A549 (cell line): ENCODE measurements around the gene TMEM121.

Source experiments
- BHLHE40 ChIP-seq: IDR thresholded peaks from 2 replicates; pipeline ENCODE4 v1.6.1; 2012; ENCODE audit warnings: low read depth, low read length, inconsistent platforms
- KDM1A ChIP-seq: fragments of 200-600 bp; sonication (generic); IDR thresholded peaks from 2 replicates; pipeline ENCODE4 v1.6.1; 2016; ENCODE audit warnings: low read depth, mild to moderate bottlenecking
- RARB ChIP-seq: fragments of 250-450 bp; sonication (Bioruptor Pico); IDR thresholded peaks from 2 replicates; pipeline ENCODE4 v1.8.0; 2021; ENCODE audit warnings: mild to moderate bottlenecking, moderate library complexity
- RCOR1 ChIP-seq: fragments of 150-350 bp; IDR thresholded peaks from 2 replicates; pipeline ENCODE4 v1.6.1; 2014; ENCODE audit warnings: antibody characterized with exemption, low read length, low read depth
- SREBF2 ChIP-seq: fragments of 450-650 bp; IDR thresholded peaks from 2 replicates; pipeline ENCODE4 v1.6.1; 2014; ENCODE audit warnings: mild to moderate bottlenecking, moderate library complexity
- TP53 ChIP-seq: fragments of 250-450 bp; sonication (Bioruptor Pico); IDR thresholded peaks from 2 replicates; pipeline ENCODE4 v1.5.0; 2021; ENCODE audit warnings: mild to moderate bottlenecking, moderate library complexity
- TF ChIP-seq, protein P1 (sequence below): fragments of >200 bp; sonication (Bioruptor Twin); formaldehyde crosslinking; IDR thresholded peaks from 3 replicates; pipeline ENCODE4 v1.5.1; 2016
- TF ChIP-seq, protein P2 (sequence below): IDR thresholded peaks from 2 replicates; pipeline ENCODE4 v1.6.1; 2012

DNA sequence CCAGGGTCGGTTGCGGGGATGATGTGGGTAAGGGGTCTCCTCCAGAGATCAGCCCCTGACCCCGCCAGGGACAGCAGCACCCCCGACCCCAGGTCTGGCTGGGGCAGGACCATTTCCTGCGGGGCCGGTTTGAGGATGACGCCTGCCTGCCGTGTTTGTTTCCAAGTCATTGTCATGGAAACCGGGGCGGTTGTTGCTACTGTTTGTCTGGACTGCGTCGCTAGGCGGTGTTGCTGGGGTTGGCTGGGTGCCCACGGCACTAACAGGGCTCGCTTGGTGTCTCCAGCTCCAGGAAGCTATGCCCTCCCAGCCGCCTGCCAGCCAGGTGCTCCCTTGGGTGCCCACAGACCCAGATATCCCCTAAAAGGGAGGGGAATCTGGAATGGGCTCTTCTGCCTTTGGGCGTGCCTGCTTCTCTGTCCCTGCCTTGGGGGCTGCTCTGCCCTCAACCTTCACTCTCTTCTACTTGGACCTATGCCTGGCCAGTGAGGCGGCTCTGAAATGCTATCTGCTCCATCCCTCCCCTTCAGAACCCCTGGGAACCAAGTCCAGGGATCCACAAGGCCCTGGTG is 44.4 kb upstream of the TMEM121 start:
- TF ChIP-seq, protein P1, sequence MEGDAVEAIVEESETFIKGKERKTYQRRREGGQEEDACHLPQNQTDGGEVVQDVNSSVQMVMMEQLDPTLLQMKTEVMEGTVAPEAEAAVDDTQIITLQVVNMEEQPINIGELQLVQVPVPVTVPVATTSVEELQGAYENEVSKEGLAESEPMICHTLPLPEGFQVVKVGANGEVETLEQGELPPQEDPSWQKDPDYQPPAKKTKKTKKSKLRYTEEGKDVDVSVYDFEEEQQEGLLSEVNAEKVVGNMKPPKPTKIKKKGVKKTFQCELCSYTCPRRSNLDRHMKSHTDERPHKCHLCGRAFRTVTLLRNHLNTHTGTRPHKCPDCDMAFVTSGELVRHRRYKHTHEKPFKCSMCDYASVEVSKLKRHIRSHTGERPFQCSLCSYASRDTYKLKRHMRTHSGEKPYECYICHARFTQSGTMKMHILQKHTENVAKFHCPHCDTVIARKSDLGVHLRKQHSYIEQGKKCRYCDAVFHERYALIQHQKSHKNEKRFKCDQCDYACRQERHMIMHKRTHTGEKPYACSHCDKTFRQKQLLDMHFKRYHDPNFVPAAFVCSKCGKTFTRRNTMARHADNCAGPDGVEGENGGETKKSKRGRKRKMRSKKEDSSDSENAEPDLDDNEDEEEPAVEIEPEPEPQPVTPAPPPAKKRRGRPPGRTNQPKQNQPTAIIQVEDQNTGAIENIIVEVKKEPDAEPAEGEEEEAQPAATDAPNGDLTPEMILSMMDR = no peak; the same call in 2 of the 3 replicates
- no peak for TF ChIP-seq RARB (CRISPR knock-in tag)
- no peak for TF ChIP-seq RCOR1
- no peak for TF ChIP-seq TP53 (CRISPR knock-in tag)
- TF ChIP-seq KDM1A = no peak
- TF ChIP-seq, protein P2, sequence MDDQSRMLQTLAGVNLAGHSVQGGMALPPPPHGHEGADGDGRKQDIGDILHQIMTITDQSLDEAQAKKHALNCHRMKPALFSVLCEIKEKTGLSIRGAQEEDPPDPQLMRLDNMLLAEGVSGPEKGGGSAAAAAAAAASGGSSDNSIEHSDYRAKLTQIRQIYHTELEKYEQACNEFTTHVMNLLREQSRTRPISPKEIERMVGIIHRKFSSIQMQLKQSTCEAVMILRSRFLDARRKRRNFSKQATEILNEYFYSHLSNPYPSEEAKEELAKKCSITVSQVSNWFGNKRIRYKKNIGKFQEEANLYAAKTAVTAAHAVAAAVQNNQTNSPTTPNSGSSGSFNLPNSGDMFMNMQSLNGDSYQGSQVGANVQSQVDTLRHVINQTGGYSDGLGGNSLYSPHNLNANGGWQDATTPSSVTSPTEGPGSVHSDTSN = no peak; the same call in 1 of the 2 replicates
- no peak for TF ChIP-seq SREBF2
- TF ChIP-seq BHLHE40 = no peak
